CD14-positive monocyte (primary cell): Measurements from ENCODE around the gene CHST7. TPM values are rescaled to one million over a fixed set of nuclear protein-coding genes. Genes with fewer than 3 reads are reported as not detected.

Source experiments
- DNase-seq, 3 donors: peaks; one replicate each; pipeline ENCODE4 v3.0.0-alpha.2; 2011 to 2022
- H2AFZ ChIP-seq: 2 replicates; pipeline ENCODE4 v1.6.0; 2012; ENCODE audit warnings: mild to moderate bottlenecking, low read depth, low read length, inconsistent platforms; ENCODE audit not compliant: insufficient read depth, poor library complexity, severe bottlenecking
- H3K27ac ChIP-seq, 2 donors: 1 replicate in 1 of 2; 2 replicates in 1 of 2; pipeline ENCODE4 v1.5.1; 2012 to 2013; ENCODE audit warnings: low read length in 2 of 2, control low read depth in 1 of 2, inconsistent platforms in 1 of 2, low read depth in 1 of 2, mild to moderate bottlenecking in 1 of 2
- H3K27me3 ChIP-seq, 2 donors: one replicate each; pipeline versions ENCODE4 v1.6.0 to v1.6.1; 2011 to 2013; ENCODE audit warnings: low read length in 2 of 2; ENCODE audit not compliant: control insufficient read depth in 2 of 2, insufficient read depth in 2 of 2
- H3K36me3 ChIP-seq, 2 donors: replicated peaks in 1 of 2; 1 replicate in 1 of 2; 2 replicates in 1 of 2; pipeline versions ENCODE4 v1.5.1 to v1.6.1; 2012 to 2013; ENCODE audit warnings: low read length in 2 of 2, control low read depth in 1 of 2, inconsistent platforms in 1 of 2, mild to moderate bottlenecking in 1 of 2; ENCODE audit not compliant: insufficient read depth in 2 of 2, control insufficient read depth in 1 of 2
- H3K4me1 ChIP-seq, 2 donors: 1 replicate in 1 of 2; 2 replicates in 1 of 2; pipeline versions ENCODE4 v1.5.1 to v1.6.1; 2012 to 2013; ENCODE audit warnings: low read length in 2 of 2, control low read depth in 1 of 2, inconsistent platforms in 1 of 2, mild to moderate bottlenecking in 1 of 2, moderate library complexity in 1 of 2; ENCODE audit not compliant: insufficient read depth in 2 of 2, control insufficient read depth in 1 of 2
- H3K4me2 ChIP-seq: replicated peaks from 2 replicates; pipeline ENCODE3; 2012; ENCODE audit warnings: low read length, moderate library complexity, mild to moderate bottlenecking; ENCODE audit not compliant: poor library complexity, severe bottlenecking; ENCODE audit errors: extremely low read depth
- H3K4me3 ChIP-seq, 3 experiments: fragments of 200-600 bp in 1 of 3; sonication (generic) in 1 of 3; replicated peaks in 1 of 3; 1 replicate in 2 of 3; 2 replicates in 1 of 3; pipeline ENCODE4 v1.5.1; 2011 to 2013; ENCODE audit warnings: low read length in 3 of 3, mild to moderate bottlenecking in 3 of 3, control low read depth in 2 of 3, low read depth in 2 of 3, inconsistent platforms in 1 of 3, moderate library complexity in 1 of 3
- H3K79me2 ChIP-seq: 2 replicates; pipeline ENCODE4 v1.6.0; 2012; ENCODE audit warnings: mild to moderate bottlenecking, control low read depth, inconsistent platforms, low read length, moderate library complexity; ENCODE audit not compliant: insufficient read depth
- H3K9ac ChIP-seq: 2 replicates; pipeline ENCODE4 v1.6.0; 2017; ENCODE audit warnings: low read length, mild to moderate bottlenecking; ENCODE audit not compliant: insufficient read depth, poor library complexity, severe bottlenecking
- H3K9me3 ChIP-seq, 2 donors: replicated peaks in 1 of 2; 1 replicate in 1 of 2; 2 replicates in 1 of 2; pipeline versions ENCODE4 v1.5.1 to v1.6.1; 2012 to 2013; ENCODE audit warnings: low read length in 2 of 2, control low read depth in 1 of 2; ENCODE audit not compliant: control insufficient read depth in 1 of 2, insufficient read depth in 1 of 2
- H4K20me1 ChIP-seq: 2 replicates; pipeline ENCODE4 v1.6.0; 2012; ENCODE audit warnings: mild to moderate bottlenecking, low read length, control low read depth, moderate library complexity; ENCODE audit not compliant: insufficient read depth
- H3K27ac Mint-ChIP-seq, 7 donors: one replicate each; pipeline ENCODE4 v1.8.0; 2020; ENCODE audit warnings: mild to moderate bottlenecking in 7 of 7, mixed read lengths in 7 of 7, moderate library complexity in 6 of 7, inconsistent platforms in 2 of 7
- H3K27me3 Mint-ChIP-seq, 3 donors: one replicate each; pipeline ENCODE4 v1.8.0; 2021 to 2022; ENCODE audit warnings: low read depth in 3 of 3, mild to moderate bottlenecking in 3 of 3, mixed read lengths in 3 of 3, moderate library complexity in 3 of 3, inconsistent platforms in 1 of 3
- H3K36me3 Mint-ChIP-seq, 2 donors: one replicate each; pipeline ENCODE4 v1.8.0; 2020; ENCODE audit warnings: mixed read lengths in 2 of 2, inconsistent platforms in 1 of 2, mild to moderate bottlenecking in 1 of 2
- H3K4me1 Mint-ChIP-seq: one replicate; pipeline ENCODE4 v1.8.0; 2020; ENCODE audit warnings: mild to moderate bottlenecking, mixed read lengths
- H3K4me3 Mint-ChIP-seq, 2 donors: one replicate each; pipeline ENCODE4 v1.8.0; 2020; ENCODE audit warnings: mild to moderate bottlenecking in 2 of 2, mixed read lengths in 2 of 2, moderate library complexity in 1 of 2
- H3K9me3 Mint-ChIP-seq, 7 donors: one replicate each; pipeline ENCODE4 v1.8.0; 2020 to 2022; ENCODE audit warnings: mixed read lengths in 7 of 7, mild to moderate bottlenecking in 6 of 7, moderate library complexity in 6 of 7, inconsistent platforms in 2 of 7
- WGBS: methylation state at CpG from one replicate; pipeline ENCODE4 v1.1.5; 2013; ENCODE audit warnings: missing lambda C conversion rate; ENCODE audit not compliant: insufficient coverage; 5-methylcytosine and 5-hydroxymethylcytosine counted together
- intact Hi-C, 2 donors: fragments of 100-400 bp; cut with micrococcal nuclease; formaldehyde crosslinking; loops; one replicate each; pipeline versions ENCODE4 v1.15.0 to v1.15.1; 2023
- polyA plus RNA-seq, 3 donors: library from polyadenylated mRNA; depleted of rRNA in 1 of 3; unstranded in 2 of 3; stranded (reverse) in 1 of 3; fragments of 300-500 nt in 2 of 3; fragments of >200 nt in 1 of 3; fragmentation: Illumina TruSeq in 2 of 3; gene quantifications; 1 replicate in 2 of 3; 2 replicates in 1 of 3; pipeline ENCODE4 v1.2.3, GENCODE V29; 2012 to 2021
- TF ChIP-seq, protein P1 (sequence below): fragments of 200-600 bp; IDR thresholded peaks from one replicate; pipeline ENCODE4 v1.8.0; 2022; ENCODE audit warnings: antibody characterized with exemption, mild to moderate bottlenecking

The CHST7 gene
- polyA plus RNA-seq, 3 donors, result 6.6 to 19.2 (median 8.3) TPM

DNA sequence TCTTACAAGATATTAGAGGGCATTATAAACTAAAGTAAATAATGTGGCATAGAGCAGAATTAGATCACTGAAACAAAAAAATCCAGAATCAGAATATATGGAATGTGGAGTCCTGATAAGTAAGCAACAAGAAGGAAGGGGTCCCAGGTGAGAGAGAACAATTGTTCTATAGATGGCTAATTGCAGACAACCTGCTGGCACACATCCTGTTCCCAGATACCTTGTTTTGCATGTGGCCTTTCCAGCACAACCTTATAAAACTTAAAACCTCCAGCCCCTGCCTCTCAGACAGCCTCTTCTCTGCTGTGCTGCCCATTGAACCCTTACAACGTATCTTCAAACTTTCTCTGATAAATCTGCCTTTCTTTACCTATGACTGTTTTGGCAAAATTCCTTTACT is 23.7 kb upstream of the CHST7 start:
- Histone ChIP-seq H3K9me3 (no peaks in the 10 kb centered on the region), H3K9ac (no peak overlapping the region), H2AFZ (no peak overlapping the region), H3K27me3 (no peaks in the 10 kb centered on the region), H3K79me2 (peaks cover 38% of the 10 kb centered on the region), H4K20me1 (no peaks in the 10 kb centered on the region), H3K4me2 (no peak overlapping the region), H3K4me1 (peaks cover 6 to 11% of the 10 kb centered on the region in 2 donors), H3K27ac (no peak overlapping the region), H3K4me3 (no peak overlapping the region), H3K36me3 (no peaks in the 10 kb centered on the region)
- TF ChIP-seq, protein P1, sequence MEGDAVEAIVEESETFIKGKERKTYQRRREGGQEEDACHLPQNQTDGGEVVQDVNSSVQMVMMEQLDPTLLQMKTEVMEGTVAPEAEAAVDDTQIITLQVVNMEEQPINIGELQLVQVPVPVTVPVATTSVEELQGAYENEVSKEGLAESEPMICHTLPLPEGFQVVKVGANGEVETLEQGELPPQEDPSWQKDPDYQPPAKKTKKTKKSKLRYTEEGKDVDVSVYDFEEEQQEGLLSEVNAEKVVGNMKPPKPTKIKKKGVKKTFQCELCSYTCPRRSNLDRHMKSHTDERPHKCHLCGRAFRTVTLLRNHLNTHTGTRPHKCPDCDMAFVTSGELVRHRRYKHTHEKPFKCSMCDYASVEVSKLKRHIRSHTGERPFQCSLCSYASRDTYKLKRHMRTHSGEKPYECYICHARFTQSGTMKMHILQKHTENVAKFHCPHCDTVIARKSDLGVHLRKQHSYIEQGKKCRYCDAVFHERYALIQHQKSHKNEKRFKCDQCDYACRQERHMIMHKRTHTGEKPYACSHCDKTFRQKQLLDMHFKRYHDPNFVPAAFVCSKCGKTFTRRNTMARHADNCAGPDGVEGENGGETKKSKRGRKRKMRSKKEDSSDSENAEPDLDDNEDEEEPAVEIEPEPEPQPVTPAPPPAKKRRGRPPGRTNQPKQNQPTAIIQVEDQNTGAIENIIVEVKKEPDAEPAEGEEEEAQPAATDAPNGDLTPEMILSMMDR, result no peak
- Mint-ChIP-seq H3K36me3 (peaks cover 8 to 11% of the 10 kb centered on the region in 2 donors), H3K4me3 (no peak overlapping the region), H3K4me1 (peaks cover 9% of the 10 kb centered on the region), H3K27me3 (peaks cover 0 to 2% (median 1%) of the 10 kb centered on the region in 3 donors), H3K9me3 (peaks cover 0 to 3% (median 0%) of the 10 kb centered on the region in 7 donors), H3K27ac (no peak overlapping the region)
- intact Hi-C loops, result no loop called here
- 100% methylated on average over 1 of the region's 1 CpG for WGBS
- no peak for DNase-seq

DNA sequence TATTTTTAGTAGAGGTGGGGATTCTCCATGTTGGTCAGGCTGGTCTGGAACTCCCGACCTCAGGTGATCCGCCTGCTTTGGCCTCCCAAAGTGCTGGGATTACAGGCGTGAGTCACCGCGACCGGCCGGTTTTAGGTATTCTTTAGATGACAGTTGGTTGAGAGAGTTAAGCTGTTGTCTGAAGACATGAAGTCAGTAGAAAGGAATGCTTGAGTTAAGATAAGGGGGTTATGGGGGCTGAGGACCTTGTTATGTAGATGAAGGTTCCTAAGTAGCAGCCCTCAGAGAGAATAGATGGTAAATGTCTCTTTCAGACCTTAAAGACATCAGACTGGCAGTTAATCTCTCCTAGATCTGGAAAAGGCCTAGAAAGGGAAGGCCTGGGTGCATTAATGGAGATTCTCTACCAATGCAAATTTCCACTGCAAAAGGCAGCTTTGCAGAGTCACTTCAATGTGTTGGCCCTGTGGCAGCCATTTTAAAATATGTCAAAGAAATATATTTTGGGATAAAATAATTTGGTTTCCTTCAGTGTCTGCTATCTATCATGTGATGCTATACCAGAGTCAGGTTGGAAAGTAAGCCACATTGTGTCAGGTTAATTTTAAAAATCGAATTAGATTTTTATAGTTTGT is 22.0 kb upstream of the CHST7 start:
- no peaks in the 10 kb centered on the region for H3K9me3 ChIP-seq
- peaks cover 0 to under 1% of the 10 kb centered on the region in 2 donors for H3K4me1 ChIP-seq
- WGBS, result no CpG with 5 or more reads among the region's 8 CpGs
- H3K27ac ChIP-seq, result no peak overlapping the region
- Mint-ChIP-seq H3K4me3 (no peak overlapping the region), H3K9me3 (no peaks in the 10 kb centered on the region), H3K27ac (no peak overlapping the region), H3K4me1 (peaks cover 3% of the 10 kb centered on the region), H3K27me3 (peaks cover 0 to 7% (median 1%) of the 10 kb centered on the region in 3 donors), H3K36me3 (peaks cover 8 to 11% of the 10 kb centered on the region in 2 donors)
- H3K4me2 ChIP-seq, result no peak overlapping the region
- DNase-seq, result no peak
- H4K20me1 ChIP-seq, result no peaks in the 10 kb centered on the region
- no peak overlapping the region for H3K4me3 ChIP-seq
- H3K27me3 ChIP-seq, result no peaks in the 10 kb centered on the region
- intact Hi-C loops, result no loop called here
- no peak overlapping the region for H2AFZ ChIP-seq
- peaks cover 25% of the 10 kb centered on the region for H3K79me2 ChIP-seq
- TF ChIP-seq, protein P1, result no peak
- H3K9ac ChIP-seq, result no peak overlapping the region
- H3K36me3 ChIP-seq, result no peaks in the 10 kb centered on the region
